Activated CD4-positive, alpha-beta T cell treated with anti-CD3 and anti-CD28 coated beads, Interleukin-2, Interleukin-6, amounts not matched to agents 100 ng/mL and 50 ng/mL, durations not matched to agents 16 hours and 8 hours (primary cell): ENCODE results near the gene EPHB1.
"Not testable (repeated sequence)": the region's sequence is repeated elsewhere in the genome, so short reads cannot be mapped to it uniquely, and the experiment has no call there.

Experiments
- DNase-seq: peaks from one replicate; pipeline ENCODE4 v3.0.0-alpha.2; 2020

Gene EPHB1

GRCh38 chr3:135066844-135067727, 272.0 kb downstream of the EPHB1 start:
- not testable (repeated sequence) for DNase-seq

GRCh38 chr3:135068011-135068410, 273.0 kb downstream of the EPHB1 start:
- no peak for DNase-seq

- no peak for DNase-seq
Measured at GRCh38 chr3:135069406-135069805, 274.3 kb downstream of the EPHB1 start.

GRCh38 chr3:135071483-135071882, 276.4 kb downstream of the EPHB1 start:
- no peak for DNase-seq

GRCh38 chr3:135072431-135072830, 277.4 kb downstream of the EPHB1 start:
- DNase-seq, result no peak

GRCh38 chr3:135075157-135075556, 280.1 kb downstream of the EPHB1 start:
- no peak for DNase-seq

GRCh38 chr3:135076341-135076740, 281.3 kb downstream of the EPHB1 start:
- DNase-seq, result no peak

GRCh38 chr3:135077186-135077585, 282.1 kb downstream of the EPHB1 start:
- no peak for DNase-seq

GRCh38 chr3:135078283-135078682, 283.2 kb downstream of the EPHB1 start:
- no peak for DNase-seq

GRCh38 chr3:135079095-135079494, 284.0 kb downstream of the EPHB1 start:
- no peak for DNase-seq

GRCh38 chr3:135081451-135081850, 286.4 kb downstream of the EPHB1 start:
- DNase-seq, result no peak

- no peak for DNase-seq
Measured at GRCh38 chr3:135081856-135082434, 286.9 kb downstream of the EPHB1 start.

GRCh38 chr3:135082706-135083105, 287.6 kb downstream of the EPHB1 start:
- DNase-seq, result no peak

- DNase-seq, result no peak
Measured at GRCh38 chr3:135083179-135083578, 288.1 kb downstream of the EPHB1 start.

GRCh38 chr3:135083756-135084155, 288.7 kb downstream of the EPHB1 start:
- DNase-seq, result no peak

- no peak for DNase-seq
Measured at GRCh38 chr3:135084405-135084804, 289.3 kb downstream of the EPHB1 start.

- DNase-seq, result no peak
Measured at GRCh38 chr3:135084976-135085375, 289.9 kb downstream of the EPHB1 start.

GRCh38 chr3:135085652-135086436, 290.8 kb downstream of the EPHB1 start:
- no peak for DNase-seq

- no peak for DNase-seq
Measured at GRCh38 chr3:135087782-135088181, 292.7 kb downstream of the EPHB1 start.

GRCh38 chr3:135089451-135089850, 294.4 kb downstream of the EPHB1 start:
- DNase-seq, result no peak

- no peak for DNase-seq
Measured at GRCh38 chr3:135090020-135090717, 295.1 kb downstream of the EPHB1 start.

- no peak for DNase-seq
Measured at GRCh38 chr3:135091946-135092345, 296.9 kb downstream of the EPHB1 start.

- DNase-seq, result no peak
Measured at GRCh38 chr3:135093121-135093520, 298.1 kb downstream of the EPHB1 start.
